ENCODE data around the gene TSPO2. TPM values are rescaled to one million over a fixed set of nuclear protein-coding genes. Genes with fewer than 3 reads are reported as not detected.

The TSPO2 gene
- total and polyA plus RNA-seq, 2 of the 4 experiments (the other 2 are of a cell fraction): not detected

DNA sequence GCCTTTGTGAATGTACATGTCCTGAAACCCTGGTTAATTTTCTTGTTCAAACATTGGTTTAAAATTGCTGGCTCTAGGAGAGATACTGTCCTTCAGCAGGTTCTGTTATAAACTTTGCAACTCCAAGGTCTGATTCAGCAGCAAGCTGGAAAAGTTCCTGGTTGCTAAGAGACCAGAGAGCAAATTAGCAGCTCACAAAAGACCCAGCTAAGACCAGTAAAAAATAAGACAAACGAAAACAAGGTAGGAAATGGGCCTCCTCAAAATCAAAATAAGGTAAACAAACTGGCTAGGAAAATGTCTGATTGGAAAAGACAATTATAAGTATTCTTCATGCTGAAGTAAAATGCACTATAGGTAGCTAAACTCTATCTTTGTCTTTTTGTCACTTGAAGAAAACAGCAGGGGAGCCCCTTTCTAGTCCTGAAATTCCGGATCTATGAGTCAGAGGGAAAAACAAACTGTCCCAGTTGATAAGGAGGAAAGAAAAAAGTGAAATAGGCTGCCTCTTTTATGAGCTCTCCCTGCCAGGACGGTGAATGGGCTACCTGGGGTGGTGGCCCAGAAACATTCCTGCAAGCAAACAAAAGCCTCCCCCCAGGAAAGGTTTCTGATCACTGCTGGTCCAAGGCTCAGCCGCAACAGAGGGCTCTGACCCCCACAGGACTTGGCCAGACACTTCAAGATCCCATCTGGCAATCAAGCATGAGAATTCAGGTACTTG lies 44.9 kb upstream of the TSPO2 start (continued):
- no peak for TF ChIP-seq BHLHE40 (IDR thresholded peaks at IDR 0.05; ENCODE audit: low read depth, low read length)

GRCh38 chr6:40998661-40999060 lies 43.6 kb upstream of the TSPO2 start:
- BruUV-seq (replicated peaks): no TSS peak
- Histone ChIP-seq H3K56ac (ENCODE audit: extremely low read depth, insufficient read depth, low read length) (no peak overlapping the region), H4K20me1 (ENCODE audit: insufficient read depth, low read length) (no peaks in the 10 kb centered on the region), H3K36me3 (ENCODE audit: control insufficient read depth, insufficient read depth, low read length) (no peaks in the 10 kb centered on the region), H3K9me3 (ENCODE audit: control insufficient read depth, insufficient read depth, low read length) (no peaks in the 10 kb centered on the region), H3K79me1 (ENCODE audit: low read depth in 1 of 2, low read length in 2 of 2) (no peaks in the 10 kb centered on the region), H3K4me1 (ENCODE audit: control insufficient read depth, insufficient read depth, low read length) (peaks cover 11% of the 10 kb centered on the region), H3K9me1 (ENCODE audit: insufficient read depth, low read length) (peaks cover 6% of the 10 kb centered on the region; the same call in 1 of the 2 replicates), H2BK120ac (ENCODE audit: low read depth, low read length) (no peak overlapping the region), H3K4ac (ENCODE audit: low read depth, low read length) (no peak overlapping the region), H3K23ac (ENCODE audit: low read depth, low read length) (no peak overlapping the region), H3K27me3 (ENCODE audit: control insufficient read depth, insufficient read depth, low read length) (peaks cover 24% of the 10 kb centered on the region), H2BK15ac (ENCODE audit: low read depth, low read length) (no peak overlapping the region), H3K9ac (ENCODE audit: low read depth, low read length) (no peak overlapping the region), H4K8ac (ENCODE audit: low read depth in 2 of 2, low read length in 2 of 2) (no peak overlapping the region), H4K91ac (ENCODE audit: insufficient read depth, low read depth, low read length) (no peak overlapping the region), H3K4me2 (ENCODE audit: low read depth, low read length) (no peak overlapping the region), H3K18ac (ENCODE audit: low read depth, low read length) (no peak overlapping the region), H2BK5ac (ENCODE audit: low read depth, low read length, poor library complexity, severe bottlenecking) (no peak overlapping the region), H3K4me3 (ENCODE audit: insufficient read depth, low read depth, low read length) (no peak overlapping the region), H2BK20ac (ENCODE audit: low read depth, low read length) (no peak overlapping the region), H2AK9ac (replicated peaks; ENCODE audit: low read depth, low read length, poor library complexity) (no peak overlapping the region), H2AFZ (replicated peaks; ENCODE audit: low read length, poor library complexity) (no peak overlapping the region), H4K5ac (ENCODE audit: low read depth, low read length) (no peak overlapping the region), H3K14ac (replicated peaks; ENCODE audit: low read depth, low read length) (no peak overlapping the region), H3K27ac (ENCODE audit: insufficient read depth, low read length) (no peak overlapping the region), H2AK5ac (ENCODE audit: low read depth, low read length) (no peak overlapping the region)
- POLR2A ChIA-PET (ENCODE audit: unreplicated experiment): no interaction called here
- DNase-seq (no peak), ATAC-seq (ENCODE audit: low read depth) (no peak)
- CTCF ChIA-PET: interaction anchor here (0.6 to 2.1 kb wide), 3 partner anchors 29 to 186 kb away, joined by 3 to 10 read pairs (median 5); no protein-coding TSS in a partner anchor
- dilution Hi-C loops (cut with HindIII; ENCODE audit: low sequenced_read_pairs, unreplicated experiment) (no loop called here), in situ Hi-C loops (cut with MboI; ENCODE audit: low sequenced_read_pairs) (no loop called here), intact Hi-C loops (cut with micrococcal nuclease) (no loop called here)
- no CpG with 5 or more reads among the region's 4 CpGs for WGBS, 2 experiments (ENCODE audit: extremely low coverage in 2 of 2, insufficient read length in 1 of 2)
- TF ChIP-seq NFE2L2 (IDR thresholded peaks at IDR 0.05; ENCODE audit: low read depth, low read length) (no peak), RFX5 (IDR thresholded peaks at IDR 0.05; ENCODE audit: low read depth, low read length) (no peak), MXI1 (IDR thresholded peaks at IDR 0.05; ENCODE audit: borderline replicate concordance, low read depth, low read length) (no peak)
